HepG2 (cell line): Measurements from ENCODE around the gene GPBAR1. TPM values are rescaled to one million over a fixed set of nuclear protein-coding genes. Genes with fewer than 3 reads are reported as not detected.

Experiments
- HNF4G ChIP-seq, 2 experiments: sonication (generic) in 1 of 2; formaldehyde crosslinking in 1 of 2; IDR thresholded peaks; 2 replicates each; pipeline versions ENCODE4 v1.4.0 to v1.6.1; 2011 to 2020; ENCODE audit warnings: borderline replicate concordance in 2 of 2, low read depth in 2 of 2, mild to moderate bottlenecking in 2 of 2, low read length in 1 of 2, missing genetic modification reagents in 1 of 2, moderate library complexity in 1 of 2
- IRF9 ChIP-seq: sonication (generic); formaldehyde crosslinking; IDR thresholded peaks from 2 replicates; pipeline ENCODE4 v1.8.0; 2022; ENCODE audit warnings: missing genetic modification reagents, mild to moderate bottlenecking, borderline replicate concordance
- ISX ChIP-seq: sonication (generic); formaldehyde crosslinking; conservative IDR thresholded peaks from 2 replicates; pipeline ENCODE4 v1.5.0; 2020; ENCODE audit warnings: missing genetic modification reagents
- SKIL ChIP-seq: sonication (generic); formaldehyde crosslinking; IDR thresholded peaks from 2 replicates; pipeline ENCODE4 v1.8.0; 2022; ENCODE audit warnings: missing genetic modification reagents, mild to moderate bottlenecking, moderate library complexity, borderline replicate concordance
- SP1 ChIP-seq, 2 experiments: fragments of 450-650 bp in 1 of 2; sonication (generic) in 1 of 2; formaldehyde crosslinking in 1 of 2; IDR thresholded peaks; 2 replicates each; pipeline versions ENCODE4 v1.4.0 to v1.6.1; 2016 to 2020; ENCODE audit warnings: missing genetic modification reagents in 1 of 2
- ZBTB20 ChIP-seq: sonication (generic); formaldehyde crosslinking; IDR thresholded peaks from 2 replicates; pipeline ENCODE4 v1.8.1; 2023; ENCODE audit warnings: missing genetic modification reagents, low read depth, mild to moderate bottlenecking, borderline replicate concordance
- ZFX ChIP-seq: sonication (generic); formaldehyde crosslinking; IDR thresholded peaks from 2 replicates; pipeline ENCODE4 v1.4.0; 2020; ENCODE audit warnings: mild to moderate bottlenecking, low read depth, missing genetic modification reagents, moderate library complexity
- ZMAT3 ChIP-seq: sonication (generic); formaldehyde crosslinking; conservative IDR thresholded peaks from 2 replicates; pipeline ENCODE4 v1.7.0; 2021; ENCODE audit warnings: missing genetic modification reagents
- ZNF207 ChIP-seq: fragments of 450-650 bp; IDR thresholded peaks from 2 replicates; pipeline ENCODE4 v1.6.1; 2016; ENCODE audit warnings: antibody characterized with exemption, borderline replicate concordance
- ZNF276 ChIP-seq: sonication (generic); formaldehyde crosslinking; IDR thresholded peaks from 2 replicates; pipeline ENCODE4 v1.4.0; 2020; ENCODE audit warnings: mild to moderate bottlenecking, low read depth, missing genetic modification reagents
- ZNF557 ChIP-seq: sonication (generic); formaldehyde crosslinking; IDR thresholded peaks from 2 replicates; pipeline ENCODE4 v1.4.0; 2020; ENCODE audit warnings: missing genetic modification reagents
- ZNF629 ChIP-seq: sonication (generic); formaldehyde crosslinking; conservative IDR thresholded peaks from 2 replicates; pipeline ENCODE4 v1.5.0; 2020; ENCODE audit warnings: missing genetic modification reagents
- polyA plus RNA-seq, 8 experiments: library from polyadenylated mRNA; depleted of rRNA in 3 of 8; stranded (reverse) in 7 of 8; unstranded in 1 of 8; fragments of >200 nt; fragmentation: Illumina TruSeq in 4 of 8; extraction: Trizol in 4 of 8; gene quantifications; 2 replicates each; pipeline versions ENCODE4 v1.2.1 to v1.2.3, GENCODE V29; 2011 to 2016; ENCODE audit warnings: low read depth in 4 of 8, missing spikeins in 1 of 8, mixed read lengths in 1 of 8; ENCODE audit not compliant: insufficient read depth in 1 of 8
- total RNA-seq, 5 experiments: library from RNA; depleted of rRNA; stranded (reverse); fragments of >200 nt; fragmentation: Illumina TruSeq; extraction: Trizol; gene quantifications; 2 replicates each; pipeline ENCODE4 v1.2.3, GENCODE V29; 2016; ENCODE audit warnings: low read depth in 1 of 5
- TF ChIP-seq, protein P1 (sequence below): sonication (generic); formaldehyde crosslinking; IDR thresholded peaks from 2 replicates; pipeline ENCODE4 v1.5.1; 2020; ENCODE audit warnings: mild to moderate bottlenecking, missing genetic modification reagents
- TF ChIP-seq, protein P2 (sequence below): sonication (generic); formaldehyde crosslinking; conservative IDR thresholded peaks from 2 replicates; pipeline ENCODE4 v1.4.0; 2020; ENCODE audit warnings: mild to moderate bottlenecking, missing genetic modification reagents, moderate library complexity

GPBAR1 gene
- total and polyA plus RNA-seq, 2 of the 13 experiments (the other 11 are each of a cell fraction or from before 2014, with no cell fraction given), result 0.05 to 0.09 TPM

DNA sequence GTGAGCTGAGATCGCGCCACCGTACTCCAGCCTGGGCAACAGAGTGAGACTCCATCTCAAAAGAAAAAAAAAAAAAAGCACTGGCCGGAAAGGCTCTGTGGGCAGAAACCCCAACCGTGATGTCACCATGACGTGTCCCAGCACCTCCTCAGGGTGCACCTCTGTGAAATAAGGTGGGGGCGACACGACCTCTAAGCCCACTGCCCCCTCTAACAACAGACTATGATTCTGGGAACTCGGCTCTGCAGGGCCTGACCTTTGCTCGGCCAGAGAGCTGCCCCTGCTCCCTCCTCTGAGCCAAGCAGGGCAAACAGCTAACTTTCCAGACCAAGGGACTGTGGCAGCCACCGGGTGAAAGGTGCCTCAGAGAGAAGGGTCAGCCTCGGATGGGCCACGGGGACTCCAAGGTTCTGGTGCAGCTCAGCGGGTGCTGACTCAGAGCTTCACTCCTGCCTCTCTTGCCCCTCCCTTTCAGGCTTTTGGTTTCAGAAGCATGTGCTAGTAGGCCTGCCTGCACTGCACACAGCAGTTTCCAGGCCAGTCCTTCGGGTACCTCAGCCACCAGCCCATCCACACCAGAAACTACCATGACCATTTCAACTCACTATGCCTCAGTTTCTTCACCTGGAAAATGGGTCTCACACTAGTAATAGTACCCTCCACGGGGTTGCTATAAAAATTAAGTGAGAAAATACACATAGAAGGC, 23.4 kb downstream of the GPBAR1 start (continued):
- TF ChIP-seq ZNF276 (CRISPR knock-in tag) (no peak), IRF9 (CRISPR knock-in tag) (0 out of 2 replicates have a peak, but pooled peaks have one; percentile 45), ZNF207 (no peak), SP1 (IDR thresholded peaks at IDR 0.05) (no peak), SP1 (CRISPR knock-in tag; IDR thresholded peaks at IDR 0.05) (peak; percentile 30; the same call in 1 of the 2 replicates), ZBTB20 (CRISPR knock-in tag) (0 out of 2 replicates have a peak, but pooled peaks have one; percentile 20), SKIL (0 out of 2 replicates have a peak, but pooled peaks have one; percentile 8), HNF4G (IDR thresholded peaks at IDR 0.05; ENCODE audit: borderline replicate concordance, low read depth, low read length) (peak; percentile 84), HNF4G (CRISPR knock-in tag; IDR thresholded peaks at IDR 0.05; ENCODE audit: borderline replicate concordance, low read depth) (peak; percentile 82), ZMAT3 (CRISPR knock-in tag) (0 out of 2 replicates have a peak, but pooled peaks have one; percentile 32), ISX (CRISPR knock-in tag) (no peak), ZNF629 (CRISPR knock-in tag) (peak; percentile 95), ZFX (CRISPR knock-in tag) (peak; percentile 53; the same call in 1 of the 2 replicates), ZNF557 (CRISPR knock-in tag) (no peak)
- TF ChIP-seq, protein P1, sequence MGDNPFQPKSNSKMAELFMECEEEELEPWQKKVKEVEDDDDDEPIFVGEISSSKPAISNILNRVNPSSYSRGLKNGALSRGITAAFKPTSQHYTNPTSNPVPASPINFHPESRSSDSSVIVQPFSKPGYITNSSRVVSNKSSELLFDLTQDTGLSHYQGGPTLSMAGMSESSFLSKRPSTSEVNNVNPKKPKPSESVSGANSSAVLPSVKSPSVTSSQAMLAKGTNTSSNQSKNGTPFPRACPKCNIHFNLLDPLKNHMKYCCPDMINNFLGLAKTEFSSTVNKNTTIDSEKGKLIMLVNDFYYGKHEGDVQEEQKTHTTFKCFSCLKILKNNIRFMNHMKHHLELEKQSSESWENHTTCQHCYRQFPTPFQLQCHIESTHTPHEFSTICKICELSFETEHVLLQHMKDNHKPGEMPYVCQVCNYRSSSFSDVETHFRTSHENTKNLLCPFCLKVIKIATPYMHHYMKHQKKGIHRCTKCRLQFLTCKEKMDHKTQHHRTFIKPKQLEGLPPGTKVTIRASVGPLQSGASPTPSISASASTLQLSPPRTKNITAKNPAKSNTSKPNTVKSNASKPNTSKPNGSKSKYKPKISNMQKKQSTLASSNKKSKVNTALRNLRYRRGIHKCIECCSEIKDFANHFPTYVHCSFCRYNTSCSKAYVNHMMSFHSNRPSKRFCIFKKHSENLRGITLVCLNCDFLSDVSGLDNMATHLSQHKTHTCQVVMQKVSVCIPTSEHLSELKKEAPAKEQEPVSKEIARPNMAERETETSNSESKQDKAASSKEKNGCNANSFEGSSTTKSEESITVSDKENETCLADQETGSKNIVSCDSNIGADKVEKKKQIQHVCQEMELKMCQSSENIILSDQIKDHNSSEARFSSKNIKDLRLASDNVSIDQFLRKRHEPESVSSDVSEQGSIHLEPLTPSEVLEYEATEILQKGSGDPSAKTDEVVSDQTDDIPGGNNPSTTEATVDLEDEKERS, result peak; percentile 58; the same call in 1 of the 2 replicates
- TF ChIP-seq, protein P2, sequence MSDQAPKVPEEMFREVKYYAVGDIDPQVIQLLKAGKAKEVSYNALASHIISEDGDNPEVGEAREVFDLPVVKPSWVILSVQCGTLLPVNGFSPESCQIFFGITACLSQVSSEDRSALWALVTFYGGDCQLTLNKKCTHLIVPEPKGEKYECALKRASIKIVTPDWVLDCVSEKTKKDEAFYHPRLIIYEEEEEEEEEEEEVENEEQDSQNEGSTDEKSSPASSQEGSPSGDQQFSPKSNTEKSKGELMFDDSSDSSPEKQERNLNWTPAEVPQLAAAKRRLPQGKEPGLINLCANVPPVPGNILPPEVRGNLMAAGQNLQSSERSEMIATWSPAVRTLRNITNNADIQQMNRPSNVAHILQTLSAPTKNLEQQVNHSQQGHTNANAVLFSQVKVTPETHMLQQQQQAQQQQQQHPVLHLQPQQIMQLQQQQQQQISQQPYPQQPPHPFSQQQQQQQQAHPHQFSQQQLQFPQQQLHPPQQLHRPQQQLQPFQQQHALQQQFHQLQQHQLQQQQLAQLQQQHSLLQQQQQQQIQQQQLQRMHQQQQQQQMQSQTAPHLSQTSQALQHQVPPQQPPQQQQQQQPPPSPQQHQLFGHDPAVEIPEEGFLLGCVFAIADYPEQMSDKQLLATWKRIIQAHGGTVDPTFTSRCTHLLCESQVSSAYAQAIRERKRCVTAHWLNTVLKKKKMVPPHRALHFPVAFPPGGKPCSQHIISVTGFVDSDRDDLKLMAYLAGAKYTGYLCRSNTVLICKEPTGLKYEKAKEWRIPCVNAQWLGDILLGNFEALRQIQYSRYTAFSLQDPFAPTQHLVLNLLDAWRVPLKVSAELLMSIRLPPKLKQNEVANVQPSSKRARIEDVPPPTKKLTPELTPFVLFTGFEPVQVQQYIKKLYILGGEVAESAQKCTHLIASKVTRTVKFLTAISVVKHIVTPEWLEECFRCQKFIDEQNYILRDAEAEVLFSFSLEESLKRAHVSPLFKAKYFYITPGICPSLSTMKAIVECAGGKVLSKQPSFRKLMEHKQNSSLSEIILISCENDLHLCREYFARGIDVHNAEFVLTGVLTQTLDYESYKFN (CRISPR knock-in tag), result peak; percentile 65
